ENCODE data around the gene PDE8A.

The PDE8A gene

DNA sequence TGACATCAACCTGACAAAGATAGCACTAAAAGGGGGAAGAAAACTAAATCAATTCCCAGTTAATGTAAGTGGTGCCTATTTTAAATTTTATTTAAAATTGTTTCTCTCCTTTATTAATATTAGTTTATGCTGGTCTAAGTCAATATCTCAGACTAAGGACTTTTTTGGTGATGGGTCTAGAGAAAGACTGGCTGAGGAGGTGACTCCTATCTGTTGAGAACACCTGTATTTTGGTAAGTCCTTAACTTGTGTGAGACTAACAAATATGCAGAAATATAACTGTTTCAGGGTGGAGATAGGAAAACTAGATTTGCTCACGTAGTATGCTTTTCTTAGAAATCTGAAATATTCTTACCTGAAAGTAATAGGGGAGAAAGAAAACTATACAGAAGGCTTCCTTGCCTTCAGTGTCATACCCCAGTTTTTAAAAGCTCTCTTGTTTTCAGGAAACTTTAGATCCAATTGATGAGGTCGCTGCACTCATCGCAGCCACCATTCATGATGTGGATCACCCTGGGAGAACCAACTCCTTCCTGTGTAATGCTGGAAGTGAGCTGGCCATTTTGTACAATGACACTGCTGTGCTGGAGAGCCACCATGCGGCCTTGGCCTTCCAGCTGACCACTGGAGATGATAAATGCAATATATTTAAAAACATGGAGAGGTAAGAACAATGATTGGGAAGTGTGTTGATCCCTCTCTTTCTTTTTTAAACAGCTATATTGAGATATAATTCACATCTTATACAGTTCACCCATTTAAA, 138.9 kb downstream of the PDE8A start:
- DNase-seq, result peak in 32 of 56 donors; percentile 5 to 68 (median 24)

DNA sequence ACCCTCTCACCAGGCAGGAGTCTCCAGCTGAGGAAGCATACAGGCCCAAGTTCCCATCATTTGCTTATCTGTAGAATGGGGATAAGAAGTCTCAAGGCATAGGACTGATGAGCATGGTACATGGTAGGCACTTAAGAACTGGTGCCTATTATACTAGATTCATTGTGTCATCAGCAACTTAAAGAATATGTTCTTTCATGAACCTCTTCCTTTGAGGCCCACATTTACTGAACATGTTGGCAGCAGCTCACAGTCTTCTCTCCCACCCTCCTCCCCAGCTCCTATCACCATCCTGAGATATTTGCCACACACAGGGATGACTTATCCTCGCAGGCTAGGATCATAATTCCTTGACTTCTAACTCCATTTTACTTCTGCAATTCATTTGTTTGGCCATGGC, 142.5 kb downstream of the PDE8A start:
- no peak for DNase-seq

DNA sequence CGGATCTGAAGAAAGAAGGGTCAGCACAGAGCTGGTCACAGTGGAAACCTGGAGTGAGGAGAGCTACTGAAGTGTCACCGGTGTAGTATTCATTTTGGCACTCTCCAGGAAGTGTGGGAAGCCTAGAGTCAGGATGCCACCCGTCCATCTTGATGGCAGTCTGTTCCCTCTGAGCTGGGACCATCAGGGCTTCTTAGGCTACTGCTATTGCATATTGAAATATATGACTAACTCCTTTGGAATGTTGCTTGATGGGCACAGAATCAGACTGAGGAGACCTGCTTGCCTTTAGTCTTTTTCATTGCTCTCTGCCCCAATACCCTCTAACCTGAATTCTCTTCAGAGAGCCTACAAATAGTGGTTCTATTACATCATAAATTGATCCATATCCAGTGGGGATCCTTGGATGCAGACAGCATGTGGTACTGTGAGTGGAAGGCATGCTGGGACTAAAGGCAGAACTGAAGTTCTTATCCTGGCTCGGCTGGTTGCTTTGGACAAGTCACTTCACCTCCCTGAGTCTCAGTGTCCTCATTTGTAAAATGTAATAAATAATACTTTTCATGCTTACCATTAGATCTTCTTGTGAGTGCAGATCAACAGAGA, 143.5 kb downstream of the PDE8A start:
- DNase-seq, result no peak

DNA sequence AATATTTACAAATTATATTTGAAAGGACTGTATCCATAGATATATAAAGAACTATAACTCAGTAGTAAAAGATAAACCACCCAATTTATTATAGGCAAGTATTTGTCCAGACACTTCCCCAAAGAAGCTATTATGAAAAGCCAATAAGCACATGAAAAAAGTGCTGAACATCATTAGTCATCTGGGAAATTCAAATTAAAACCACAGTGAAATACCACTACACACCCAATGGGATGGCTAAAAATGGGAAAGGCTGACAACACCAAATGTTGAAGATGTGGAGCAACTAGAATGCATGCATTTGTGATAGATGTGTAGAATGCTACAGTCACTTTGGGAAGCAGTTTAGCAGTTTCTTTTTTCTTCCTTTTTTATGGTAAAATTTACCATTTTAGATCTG, 147.0 kb downstream of the PDE8A start:
- no peak for DNase-seq

DNA sequence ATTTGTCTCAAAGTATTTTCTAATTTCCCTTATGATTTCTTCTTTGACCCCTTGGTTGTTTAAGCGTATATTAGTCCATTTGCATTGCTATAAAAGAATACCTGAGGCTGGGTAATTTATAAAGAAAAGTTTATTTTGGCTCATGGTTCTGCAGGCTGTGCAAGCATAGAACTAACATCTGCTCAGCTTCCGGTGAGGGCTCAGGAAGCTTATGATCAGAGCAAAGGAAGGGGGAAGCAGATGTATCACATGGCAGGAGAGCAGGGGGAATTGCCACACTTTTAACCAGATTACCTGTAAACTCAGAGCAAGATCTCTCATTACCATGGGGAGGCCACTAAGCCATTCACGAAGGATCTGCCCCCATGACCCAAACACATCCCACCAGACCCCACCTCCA, 148.2 kb downstream of the PDE8A start:
- no peak for DNase-seq

DNA sequence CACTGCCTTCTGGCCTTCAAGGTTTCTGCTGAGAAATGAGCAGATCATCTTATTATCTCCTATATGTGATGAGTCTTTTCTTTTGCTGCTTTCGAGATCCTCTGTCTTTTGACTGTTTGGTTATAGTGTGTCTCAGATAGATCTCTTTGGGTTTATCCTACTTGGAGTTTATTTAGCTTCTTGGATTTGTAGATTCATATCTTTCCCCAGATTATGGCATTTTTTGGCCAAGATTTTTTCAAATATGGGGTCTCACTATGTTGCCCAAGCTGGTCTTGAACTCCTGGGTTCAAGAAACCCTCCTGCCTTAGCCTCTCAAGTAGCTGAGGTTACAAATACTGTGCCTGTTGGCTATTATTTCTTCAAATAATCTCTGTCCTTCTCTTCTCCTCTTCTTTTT, 150.3 kb downstream of the PDE8A start:
- DNase-seq, result no peak

DNA sequence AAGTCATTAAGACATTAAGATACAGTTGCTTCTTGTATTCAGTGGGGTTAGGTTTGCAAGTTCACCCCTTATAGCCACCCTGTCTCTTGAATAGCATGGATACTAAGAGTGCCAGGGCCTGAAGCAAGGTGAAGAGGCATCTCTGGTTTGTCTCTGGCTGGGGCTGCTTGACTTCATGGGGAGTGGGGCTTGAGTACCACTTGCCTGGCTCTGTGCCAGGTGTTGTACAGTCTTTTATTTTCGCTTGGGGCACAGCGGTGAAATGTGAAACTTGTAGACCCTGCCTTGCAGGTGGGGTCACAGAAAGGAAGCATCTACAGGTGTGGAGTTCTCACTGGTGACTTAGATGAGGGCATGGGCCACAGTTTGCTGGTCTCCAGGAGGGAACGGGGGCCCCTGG, 152.1 kb downstream of the PDE8A start:
- DNase-seq, result no peak

DNA sequence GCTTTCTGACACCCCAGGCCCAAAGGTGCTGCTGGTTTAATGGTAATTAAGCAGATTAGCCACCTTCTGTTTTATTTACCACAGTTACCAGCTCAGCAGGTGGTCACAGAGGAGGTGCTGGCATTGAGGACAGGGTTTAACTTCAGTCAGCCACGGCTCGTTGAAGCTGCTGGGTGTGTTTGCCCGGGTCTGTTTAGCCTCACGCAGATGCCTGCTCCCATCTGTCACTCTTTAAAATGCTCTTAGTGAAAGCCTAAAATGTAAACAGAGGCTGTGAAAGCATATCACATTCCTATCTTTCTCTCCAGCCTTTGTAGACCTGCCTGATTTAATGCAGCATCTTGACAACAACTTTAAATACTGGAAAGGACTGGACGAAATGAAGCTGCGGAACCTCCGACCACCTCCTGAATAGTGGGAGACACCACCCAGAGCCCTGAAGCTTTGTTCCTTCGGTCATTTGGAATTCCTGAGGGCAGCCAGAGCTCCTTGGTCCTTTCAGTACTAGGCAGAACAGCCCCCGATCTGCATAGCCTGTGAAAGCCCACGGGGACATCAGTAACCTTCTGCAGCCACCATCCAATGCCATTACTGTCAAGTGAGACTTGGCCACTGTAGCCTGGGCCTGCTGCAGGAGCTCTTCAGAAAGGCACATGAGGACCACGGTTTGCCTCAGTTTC, 156.0 kb downstream of the PDE8A start:
- no peak for DNase-seq

DNA sequence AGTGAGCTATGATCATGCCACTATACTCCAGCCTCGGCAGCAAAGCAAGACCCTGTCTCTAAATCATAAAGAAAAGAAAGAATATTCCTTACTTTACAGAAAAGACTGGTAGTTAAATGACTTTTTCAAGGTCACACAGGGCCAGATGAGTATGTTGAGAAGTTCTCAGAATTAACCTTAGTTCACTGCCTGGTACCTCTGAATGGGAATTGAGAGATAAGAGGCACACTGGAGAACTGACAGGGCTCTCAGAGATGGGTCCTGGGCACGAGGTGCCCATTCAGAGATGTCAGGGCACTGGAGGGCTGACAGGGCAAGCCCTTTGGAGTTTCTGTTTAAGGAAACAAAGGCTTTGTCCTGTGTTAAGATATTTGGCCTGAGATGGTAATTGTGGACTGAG, 157.7 kb downstream of the PDE8A start:
- no peak for DNase-seq

DNA sequence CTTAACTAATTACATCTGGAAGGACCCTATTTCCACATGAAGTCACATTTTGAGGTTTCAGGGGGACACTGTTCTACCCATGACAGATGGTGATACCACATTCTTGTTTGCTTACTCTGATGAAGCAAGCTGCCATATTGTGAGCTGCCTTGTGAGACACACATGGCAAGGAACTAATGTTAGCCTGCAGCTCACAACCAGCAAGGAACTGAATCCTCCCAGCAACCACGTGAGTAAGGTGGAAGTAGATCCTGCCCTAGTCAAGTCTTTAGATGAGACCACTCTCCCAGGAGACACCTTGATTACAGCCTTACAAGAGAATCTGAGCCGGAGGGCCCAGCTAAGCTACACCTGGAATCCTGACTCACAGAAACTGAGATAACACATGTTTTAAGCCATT, 160.1 kb downstream of the PDE8A start:
- DNase-seq, result no peak

DNA sequence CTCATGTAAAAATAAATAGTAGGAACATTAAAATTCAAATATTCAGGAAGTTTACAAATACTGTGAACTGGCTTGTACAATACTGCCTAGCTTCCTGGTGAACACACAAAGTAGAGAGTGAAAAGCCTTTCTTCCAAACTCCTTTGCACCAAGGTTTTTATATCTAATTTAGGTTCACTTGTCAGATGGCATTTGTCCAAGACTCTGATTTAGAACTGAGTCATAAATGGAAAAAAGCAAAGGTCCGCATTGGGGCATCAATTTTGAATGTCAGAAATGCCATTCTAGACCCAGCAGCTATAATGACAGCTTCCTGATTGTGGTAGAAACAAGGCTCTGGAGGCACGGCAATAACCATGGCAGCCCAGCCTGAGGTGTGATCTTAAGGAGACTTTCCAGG, 160.7 kb downstream of the PDE8A start:
- DNase-seq, result no peak

DNA sequence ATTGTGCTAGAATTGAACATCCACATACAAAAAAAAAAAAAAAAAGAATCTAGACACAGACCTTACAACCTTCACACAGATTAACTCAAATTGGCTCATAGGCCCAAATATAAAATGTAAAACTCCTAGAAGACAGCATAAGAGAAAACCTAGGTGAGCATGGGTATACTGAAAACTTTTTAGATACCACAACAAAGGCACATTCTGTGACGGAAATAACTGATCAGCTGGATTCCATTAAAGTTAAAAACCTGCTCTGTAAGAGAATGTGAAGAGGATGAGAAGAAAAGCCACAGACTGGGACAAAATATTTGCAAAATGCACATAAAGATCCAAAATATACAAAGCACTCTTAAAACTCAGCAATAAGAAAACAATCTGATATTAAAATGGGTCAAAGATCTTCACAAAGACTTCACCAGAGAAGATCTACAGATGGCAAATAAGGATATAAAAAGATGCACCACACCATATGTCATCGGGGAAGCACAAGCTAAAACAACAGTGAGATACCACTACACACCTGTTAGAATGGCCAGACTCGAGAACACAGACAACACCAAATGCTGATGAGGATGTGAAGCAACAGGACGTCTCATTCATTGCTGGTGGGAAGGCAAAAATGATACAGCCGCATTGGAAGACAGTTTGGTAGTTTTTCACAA, 167.9 kb downstream of the PDE8A start:
- no peak for DNase-seq

DNA sequence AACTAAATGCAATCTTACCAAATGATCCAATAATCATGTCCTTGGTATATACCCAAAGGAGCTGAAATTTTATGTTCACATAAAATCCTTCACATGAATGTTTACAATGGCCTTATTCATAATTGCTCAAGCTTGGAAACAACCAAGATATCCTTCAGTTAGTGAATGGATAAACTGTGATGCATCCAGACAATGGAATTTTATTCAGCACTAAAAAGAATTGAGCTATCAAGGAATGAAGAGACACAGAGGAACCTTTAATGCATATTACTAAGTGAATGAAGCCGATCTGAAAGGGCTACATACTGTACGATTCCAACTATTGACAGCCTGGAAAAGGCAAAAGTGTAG, 168.4 kb downstream of the PDE8A start:
- no peak for DNase-seq

DNA sequence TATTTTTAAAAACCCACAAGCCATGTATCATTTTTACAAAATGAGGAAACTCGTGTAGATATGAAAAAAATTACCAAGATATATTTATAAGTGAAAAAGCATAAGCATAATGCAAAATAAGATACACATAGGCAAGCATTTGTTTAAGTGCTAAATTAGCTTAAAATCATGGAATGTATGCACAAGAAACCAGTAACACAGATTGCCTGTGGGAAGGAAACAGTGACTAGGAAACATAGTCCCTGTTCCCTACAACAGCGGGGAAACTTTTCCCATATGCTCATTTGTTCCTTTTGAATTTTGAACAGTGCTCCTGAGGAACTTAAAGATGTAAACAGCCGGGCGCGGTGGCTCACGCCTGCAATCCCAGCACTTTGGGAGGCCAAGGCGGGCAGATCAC, 169.5 kb downstream of the PDE8A start:
- no peak for DNase-seq

DNA sequence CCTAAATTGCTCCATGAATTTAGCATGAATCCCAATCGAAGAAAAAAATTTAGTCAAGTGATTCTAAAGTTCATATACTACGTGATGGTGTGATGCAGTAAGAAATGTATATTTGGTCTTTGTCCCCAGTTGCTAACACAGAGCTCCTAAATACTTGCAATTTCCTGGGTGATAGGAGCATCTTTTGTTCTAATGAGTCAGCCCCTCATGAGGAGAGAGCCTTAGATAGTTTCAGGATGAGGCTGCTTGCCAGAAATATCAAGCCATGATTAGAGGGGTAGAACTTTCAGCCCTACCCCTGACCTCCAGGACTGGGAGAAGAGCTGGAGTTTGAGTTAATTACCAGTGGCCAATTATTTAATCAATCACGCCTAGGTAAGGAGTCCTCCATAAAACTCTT, 170.2 kb downstream of the PDE8A start:
- DNase-seq, result no peak

DNA sequence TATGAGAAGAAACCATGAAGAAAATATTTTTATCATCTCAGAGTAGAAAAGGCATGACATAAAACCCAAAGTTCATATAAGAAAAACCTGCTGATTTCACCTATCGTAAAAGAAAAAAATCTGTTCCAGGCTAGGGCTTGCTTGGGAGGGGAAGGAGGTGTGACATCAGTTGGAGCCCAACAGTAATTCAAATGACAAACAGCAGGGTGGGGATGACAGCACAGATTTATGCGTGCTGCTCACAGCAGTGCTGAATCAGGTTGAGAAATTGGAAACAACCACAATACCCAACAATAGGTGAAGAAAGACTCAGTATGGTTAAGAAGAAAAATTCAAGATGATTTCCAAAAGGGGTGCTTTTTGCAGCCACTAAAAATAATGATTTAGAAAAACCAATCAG, 172.4 kb downstream of the PDE8A start:
- DNase-seq, result no peak

DNA sequence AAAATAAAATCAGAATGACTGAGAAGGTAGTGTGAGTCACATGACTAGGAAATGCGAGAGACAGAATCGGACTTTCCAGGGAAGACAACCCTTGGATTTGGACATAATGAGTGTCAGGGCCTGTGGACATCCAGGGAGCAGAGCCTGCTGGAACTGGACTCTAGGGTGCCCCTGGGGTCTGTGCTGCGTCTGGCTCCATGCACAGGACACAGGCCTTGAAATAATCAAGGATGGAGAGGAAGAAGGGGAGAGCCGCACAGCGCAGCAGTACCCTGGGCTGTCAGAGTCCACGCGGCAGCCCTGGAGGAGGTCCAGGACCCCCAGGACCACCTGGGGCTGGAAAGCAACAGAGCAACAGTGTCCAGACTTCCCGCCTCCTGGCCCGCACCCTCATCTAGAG, 173.7 kb downstream of the PDE8A start:
- DNase-seq, result no peak

DNA sequence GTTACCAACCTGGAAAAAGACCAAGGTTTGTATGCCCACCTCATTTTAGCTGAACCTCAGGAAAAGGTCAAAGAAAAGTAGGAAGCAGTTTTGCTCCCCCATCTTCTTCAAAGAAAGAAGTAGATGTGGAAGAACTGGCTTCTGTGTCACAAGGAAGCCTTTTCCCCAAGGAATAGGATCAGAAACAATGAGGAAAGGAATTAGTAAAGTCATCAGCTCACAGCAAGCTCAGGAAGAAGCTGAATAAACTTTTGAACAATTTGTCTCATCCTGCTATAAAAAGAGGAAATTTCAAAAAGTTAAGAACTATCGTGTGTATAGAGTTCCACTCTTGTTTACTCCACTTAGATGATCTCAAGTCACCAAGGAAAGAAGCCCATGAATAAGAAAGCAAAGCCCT, 174.2 kb downstream of the PDE8A start:
- DNase-seq, result no peak

DNA sequence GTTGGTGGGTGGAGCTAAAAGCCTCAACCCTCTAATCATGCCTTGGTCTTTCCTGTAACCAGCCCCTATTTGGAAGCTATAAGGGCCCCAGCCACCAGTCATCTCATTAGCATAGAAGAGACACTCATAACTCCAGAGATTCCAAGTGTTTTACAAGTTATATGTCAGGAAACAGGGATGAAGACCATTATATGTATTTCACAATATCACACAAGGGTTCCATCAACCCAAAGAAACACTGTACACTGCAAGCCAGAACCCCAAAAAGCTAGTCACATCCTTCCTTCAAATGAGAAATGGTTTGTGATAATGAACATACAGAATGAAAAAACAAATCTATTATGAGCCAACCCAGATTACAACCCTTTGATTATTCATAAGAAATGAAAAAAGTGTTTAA, 175.7 kb downstream of the PDE8A start:
- DNase-seq, result no peak

DNA sequence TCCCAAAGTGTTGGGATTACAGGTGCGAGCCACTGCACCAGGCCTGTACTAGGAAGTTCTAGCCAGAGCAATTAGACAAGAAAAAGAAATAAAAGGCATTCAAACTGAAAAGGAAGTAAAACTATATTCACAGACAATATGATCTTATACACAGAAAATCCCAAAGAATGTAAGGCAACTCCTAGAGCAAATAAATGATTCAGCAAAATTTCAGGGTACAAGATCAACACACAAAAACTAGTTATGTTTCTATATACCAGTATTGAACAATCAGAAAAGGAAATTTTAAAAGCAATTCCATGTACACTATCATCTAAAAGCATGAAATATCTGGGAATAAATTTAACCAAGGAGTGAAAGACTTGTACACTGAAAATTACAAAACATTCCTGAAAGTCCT, 180.6 kb downstream of the PDE8A start:
- no peak for DNase-seq

DNA sequence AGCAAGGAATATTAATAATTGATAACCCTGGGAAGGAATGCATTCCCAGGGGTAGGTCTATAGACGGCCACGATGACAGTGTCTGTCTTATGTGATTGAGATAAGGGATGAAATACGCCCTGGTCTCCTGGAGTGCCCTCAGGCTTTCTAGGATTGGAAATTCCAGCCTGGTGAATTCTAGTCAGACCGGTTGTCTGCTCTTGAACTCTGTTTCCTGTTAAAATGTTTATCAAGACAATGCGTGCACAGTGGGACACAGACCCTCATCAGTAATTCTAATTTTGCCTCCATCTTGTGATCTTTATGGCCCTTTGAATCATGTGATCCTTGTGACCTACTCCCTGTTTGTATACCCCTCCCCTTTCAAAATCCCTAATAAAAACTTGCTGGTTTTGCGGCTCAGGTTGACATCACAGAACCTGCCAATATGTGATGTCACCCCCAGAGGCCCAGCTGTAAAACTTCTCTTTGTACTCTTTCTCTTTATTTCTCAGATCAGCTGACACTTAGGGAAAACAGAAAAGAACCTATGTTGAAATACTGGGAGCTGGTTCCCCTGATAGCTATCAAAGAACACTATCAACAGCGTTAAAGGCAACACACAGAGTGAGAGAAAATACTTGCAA, 183.3 kb downstream of the PDE8A start:
- DNase-seq, result no peak

DNA sequence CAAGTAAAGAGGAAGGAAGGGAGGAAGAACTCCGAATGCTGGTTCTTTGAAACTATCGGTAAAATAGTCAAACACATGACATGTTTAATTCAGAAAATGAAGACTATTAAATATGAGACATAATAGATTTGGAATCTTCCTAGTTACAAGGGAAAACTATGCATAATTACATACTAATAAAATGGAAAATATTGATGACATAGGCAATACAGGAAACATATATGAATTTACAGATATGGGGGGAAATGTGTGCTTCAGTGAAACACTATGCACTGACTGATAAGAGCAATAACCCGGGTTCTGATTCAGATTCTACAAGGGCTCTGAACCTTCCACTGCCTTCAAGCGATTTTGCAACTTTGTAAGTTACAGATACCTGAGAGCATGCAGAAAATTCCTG, 185.9 kb downstream of the PDE8A start:
- DNase-seq, result no peak

Data from amygdala (tissue), 56 donors.